ENCODE measurements around the gene C11orf71.

DNA sequence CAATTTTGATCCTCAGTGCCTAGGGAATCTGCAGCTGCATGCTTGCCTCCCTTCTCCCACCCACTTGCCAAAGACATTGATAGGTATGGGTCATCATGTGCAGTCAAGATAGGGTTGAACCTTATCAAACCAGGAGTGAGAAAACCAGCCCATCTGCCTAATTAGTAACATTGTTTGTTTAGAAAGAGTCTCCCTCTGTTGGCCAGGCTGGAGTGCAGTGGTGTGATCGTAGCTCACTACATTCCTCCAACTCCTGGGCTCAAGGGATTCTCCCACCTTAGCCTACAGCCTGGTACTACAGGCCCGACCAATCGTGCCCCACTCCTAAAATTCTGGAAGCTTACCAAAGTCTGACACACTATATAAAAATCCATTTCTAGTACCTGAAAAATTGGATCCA, 4.6 kb downstream of the C11orf71 start:
- TF ChIP-seq POLR2A (IDR thresholded peaks at IDR 0.05) (no peak), POLR2AphosphoS5 (IDR thresholded peaks at IDR 0.05) (no peak), EP300 (IDR thresholded peaks at IDR 0.05; ENCODE audit: low read depth) (no peak)
- TF ChIP-seq, protein P1, sequence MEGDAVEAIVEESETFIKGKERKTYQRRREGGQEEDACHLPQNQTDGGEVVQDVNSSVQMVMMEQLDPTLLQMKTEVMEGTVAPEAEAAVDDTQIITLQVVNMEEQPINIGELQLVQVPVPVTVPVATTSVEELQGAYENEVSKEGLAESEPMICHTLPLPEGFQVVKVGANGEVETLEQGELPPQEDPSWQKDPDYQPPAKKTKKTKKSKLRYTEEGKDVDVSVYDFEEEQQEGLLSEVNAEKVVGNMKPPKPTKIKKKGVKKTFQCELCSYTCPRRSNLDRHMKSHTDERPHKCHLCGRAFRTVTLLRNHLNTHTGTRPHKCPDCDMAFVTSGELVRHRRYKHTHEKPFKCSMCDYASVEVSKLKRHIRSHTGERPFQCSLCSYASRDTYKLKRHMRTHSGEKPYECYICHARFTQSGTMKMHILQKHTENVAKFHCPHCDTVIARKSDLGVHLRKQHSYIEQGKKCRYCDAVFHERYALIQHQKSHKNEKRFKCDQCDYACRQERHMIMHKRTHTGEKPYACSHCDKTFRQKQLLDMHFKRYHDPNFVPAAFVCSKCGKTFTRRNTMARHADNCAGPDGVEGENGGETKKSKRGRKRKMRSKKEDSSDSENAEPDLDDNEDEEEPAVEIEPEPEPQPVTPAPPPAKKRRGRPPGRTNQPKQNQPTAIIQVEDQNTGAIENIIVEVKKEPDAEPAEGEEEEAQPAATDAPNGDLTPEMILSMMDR (IDR thresholded peaks at IDR 0.05): peak in 1 of 5 experiments; percentile 20

Measured in transverse colon (tissue), 4 donors.